ENCODE measurements around the gene NUB1.

Gene NUB1

GRCh38 chr7:151392002-151392401 lies 50.4 kb downstream of the NUB1 start:
- DNase-seq, result no peak

DNA sequence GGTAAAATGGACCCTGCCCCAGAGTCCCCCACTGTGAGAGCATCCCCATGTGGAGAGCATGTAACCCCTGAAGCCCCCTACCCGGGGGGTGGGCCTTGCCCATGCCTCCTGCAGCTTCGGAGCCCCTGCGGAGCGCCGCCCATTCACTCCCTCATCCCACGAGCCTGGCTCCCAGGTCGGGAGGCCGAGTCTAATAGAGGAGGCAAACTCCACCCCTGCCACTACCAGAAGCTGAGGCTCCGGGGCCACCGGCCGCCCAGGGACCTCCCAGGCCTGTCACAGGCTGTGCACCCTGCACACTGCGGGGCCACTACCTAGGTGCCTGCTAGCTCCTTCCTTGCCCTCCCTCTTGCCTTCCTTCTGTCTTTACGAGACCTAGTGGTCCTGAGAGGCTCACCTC lies 50.8 kb downstream of the NUB1 start:
- no peak for DNase-seq

DNA sequence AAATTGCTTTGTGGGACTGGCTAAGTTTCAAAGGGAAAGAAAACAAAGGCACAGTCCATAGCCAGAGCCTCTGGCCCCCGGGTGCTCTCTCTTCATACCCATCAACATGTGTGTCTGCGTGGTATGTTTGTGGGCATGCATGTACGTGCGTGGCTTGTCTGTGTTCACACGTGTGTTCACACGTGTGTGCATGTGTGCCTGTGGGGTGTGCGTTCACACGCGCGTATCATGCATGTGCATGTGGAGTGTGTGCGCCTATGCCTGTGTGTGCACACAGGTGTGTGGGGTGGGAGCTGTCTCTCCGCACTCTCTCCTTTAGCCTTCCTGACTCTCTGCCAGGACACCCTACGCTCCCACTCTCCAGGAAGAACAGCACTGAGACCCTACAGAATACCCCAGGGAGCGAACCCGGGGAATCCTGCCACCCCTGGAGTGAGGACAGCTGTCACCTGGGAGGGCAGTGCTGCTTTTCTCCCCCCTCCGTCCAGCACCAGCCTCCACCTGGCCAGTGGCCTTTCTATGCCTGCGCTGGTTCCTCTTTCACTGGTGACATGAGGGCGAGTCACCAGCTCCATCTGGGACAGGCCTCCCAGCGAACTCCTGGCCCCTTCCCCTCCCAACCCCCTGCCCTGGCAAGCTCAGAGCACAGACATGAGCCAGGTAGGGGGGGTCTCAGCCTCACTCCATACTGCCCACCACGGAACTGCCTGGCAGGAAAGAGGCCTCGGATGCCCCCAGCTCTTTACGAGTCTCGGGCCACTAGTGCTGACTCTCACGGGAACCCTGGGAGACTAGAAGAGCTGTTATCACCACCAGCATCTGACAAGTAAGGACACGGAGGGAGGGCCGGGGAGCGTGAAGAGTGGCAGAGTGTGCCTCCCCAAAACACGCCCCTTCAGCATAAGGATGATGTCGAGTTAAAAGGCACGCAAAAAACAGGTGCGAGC lies 51.7 kb downstream of the NUB1 start:
- DNase-seq, result no peak

GRCh38 chr7:151394076-151395035 lies 52.7 kb downstream of the NUB1 start:
- no peak for DNase-seq

GRCh38 chr7:151395036-151395367 lies 53.4 kb downstream of the NUB1 start:
- DNase-seq, result no peak

- no peak for DNase-seq
Observed at GRCh38 chr7:151396328-151396970, 54.8 kb downstream of the NUB1 start.

GRCh38 chr7:151397026-151397425 lies 55.4 kb downstream of the NUB1 start:
- no peak for DNase-seq

DNA sequence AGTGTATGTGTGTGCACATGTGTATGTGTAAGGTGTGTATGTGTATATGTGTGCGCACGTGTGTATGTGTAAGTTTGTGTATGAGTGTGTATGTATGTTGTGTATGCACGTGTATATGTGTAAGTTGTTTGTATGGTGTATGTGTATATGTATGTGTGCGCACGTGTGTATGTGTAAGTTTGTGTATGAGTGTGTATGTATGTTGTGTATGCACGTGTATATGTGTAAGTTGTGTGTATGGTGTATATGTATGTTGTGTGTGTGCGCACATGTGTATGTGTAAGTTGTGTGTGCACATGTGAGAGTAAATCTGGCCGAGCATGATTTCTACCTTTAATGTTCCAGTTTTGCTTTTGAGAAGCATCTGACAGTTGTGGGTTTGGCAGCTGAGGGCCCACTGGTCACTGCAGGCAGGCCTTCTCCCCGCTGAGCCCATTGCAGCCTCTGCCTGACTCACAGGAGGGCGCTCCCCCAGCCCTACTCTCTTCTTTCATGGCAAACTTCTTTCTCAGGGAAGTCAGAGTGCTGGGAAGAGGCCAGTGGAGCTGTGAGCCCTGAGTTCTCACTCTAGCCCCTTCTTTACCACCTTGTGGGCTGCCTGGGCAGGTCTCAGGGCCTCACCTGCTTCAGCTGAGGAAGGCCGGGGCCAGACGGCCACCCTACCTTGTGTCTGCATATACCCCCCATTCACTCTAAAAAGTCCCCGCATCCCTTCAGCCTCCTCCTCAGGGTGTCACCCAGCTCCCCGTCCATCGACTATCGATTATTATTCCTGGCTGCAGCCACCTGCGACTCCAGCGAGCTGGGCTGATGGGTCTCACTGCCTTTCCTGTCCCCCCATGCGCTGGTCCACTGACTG lies 57.1 kb downstream of the NUB1 start:
- DNase-seq, result no peak

DNA sequence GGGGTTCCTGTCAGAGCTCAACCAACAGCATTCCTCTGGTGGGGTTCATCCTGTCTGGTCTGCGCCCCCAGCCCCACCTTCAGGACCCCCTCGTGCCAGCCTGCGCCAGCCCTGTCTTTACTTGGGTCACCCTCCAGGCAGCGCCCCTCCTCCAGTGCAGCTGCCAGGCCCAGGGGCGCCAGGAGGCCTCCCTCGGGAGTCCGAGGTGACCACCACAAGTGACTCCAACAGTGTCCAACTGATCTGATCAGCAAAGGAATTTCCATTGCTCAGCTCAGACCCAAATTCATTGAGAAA lies 57.6 kb downstream of the NUB1 start:
- no peak for DNase-seq

DNA sequence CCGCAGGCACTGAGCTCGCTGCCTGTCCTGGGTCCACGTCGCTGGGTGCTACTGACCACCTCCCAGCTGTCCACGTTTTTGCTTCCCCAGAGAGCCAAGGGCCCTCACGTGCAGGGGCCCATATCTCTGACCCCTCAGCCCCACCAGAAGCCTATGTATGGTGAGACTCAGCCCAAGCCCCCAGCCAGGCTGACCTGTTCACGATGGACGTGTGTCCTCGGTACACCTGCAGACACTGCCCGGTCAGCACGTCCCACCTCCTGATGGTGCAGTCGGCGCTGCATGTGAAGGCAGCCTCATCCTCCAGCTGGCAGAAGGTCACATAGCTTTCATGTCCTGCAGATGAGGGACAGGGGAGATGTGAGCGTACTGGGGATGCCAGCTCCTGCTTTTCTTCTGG lies 58.3 kb downstream of the NUB1 start:
- DNase-seq, result no peak

- no peak for DNase-seq
Observed at GRCh38 chr7:151400626-151401315, 59.2 kb downstream of the NUB1 start.

- no peak for DNase-seq
Observed at GRCh38 chr7:151402029-151402835, 60.6 kb downstream of the NUB1 start.

DNA sequence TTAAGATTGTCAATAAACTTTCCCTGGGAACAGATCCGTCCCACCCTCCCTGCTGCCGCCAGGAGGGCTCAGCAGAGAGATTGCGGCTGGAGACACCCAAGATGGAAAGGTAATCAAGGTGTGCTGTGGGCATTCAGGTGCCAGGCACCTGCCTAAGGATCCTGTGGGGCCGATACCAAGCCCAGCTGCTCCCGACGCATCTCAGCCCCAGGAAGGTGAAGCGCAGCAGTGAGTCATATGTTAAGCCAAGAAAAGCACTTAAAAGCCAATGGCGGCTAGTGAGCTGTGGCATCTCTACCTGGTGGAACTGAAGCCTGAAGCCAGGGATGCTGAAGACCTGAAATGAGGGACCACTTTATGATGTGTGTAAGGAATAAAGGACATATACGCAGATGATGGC lies 62.2 kb downstream of the NUB1 start:
- DNase-seq, result no peak

- DNase-seq, result no peak
Observed at GRCh38 chr7:151404216-151405011, 62.8 kb downstream of the NUB1 start.

DNA sequence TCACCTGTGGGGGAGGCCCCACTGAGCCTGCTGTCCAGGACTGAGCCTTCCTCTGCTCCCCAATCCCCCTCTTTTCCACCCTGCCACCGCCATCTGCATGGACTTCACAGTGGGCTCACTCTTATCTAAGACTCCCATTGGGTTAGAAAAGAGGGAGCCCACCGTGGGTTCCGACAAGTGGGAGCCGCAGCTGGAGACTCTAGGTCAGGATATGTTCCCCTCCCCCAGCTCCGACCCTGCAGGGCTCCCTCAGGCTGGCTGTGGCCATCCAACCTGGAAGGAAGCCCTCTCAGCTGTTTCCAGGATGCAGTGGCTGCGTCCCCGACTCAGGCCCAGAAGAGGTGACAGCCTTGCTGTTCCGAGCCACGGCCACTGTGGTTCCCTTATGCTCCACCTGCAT lies 63.4 kb downstream of the NUB1 start:
- no peak for DNase-seq

- no peak for DNase-seq
Observed at GRCh38 chr7:151405588-151405987, 64.0 kb downstream of the NUB1 start.

- no peak for DNase-seq
Observed at GRCh38 chr7:151406051-151406875, 64.7 kb downstream of the NUB1 start.

- no peak for DNase-seq
Observed at GRCh38 chr7:151406886-151407583, 65.4 kb downstream of the NUB1 start.

GRCh38 chr7:151408498-151408838 lies 66.9 kb downstream of the NUB1 start:
- no peak for DNase-seq

Measured in NCI-H446 treated with DMSO at 0.1 percent for 48 hours (cell line).